ENCODE measurements around the gene PIH1D1. TPM values are rescaled to one million over a fixed set of nuclear protein-coding genes. Genes with fewer than 3 reads are reported as not detected.

The PIH1D1 gene
- 104 and 110 TPM in 2 replicates for total RNA-seq
- long read RNA-seq, transcript PIH1D1-201 (9 exons, 1,192 nt), result major isoform, 97 of 122 reads
- long read RNA-seq, partial matches to known transcripts, result 2 of 122 reads
- long read RNA-seq, other reads (novel, unspliced or antisense), result 18 of 122 reads

- peak within 1 kb of the TSS; percentile 93 for H3K4me3 Mint-ChIP-seq
- peak within 1 kb of the TSS; percentile 97 for H3K27ac Mint-ChIP-seq (ENCODE audit: unreplicated experiment)
- H3K27me3 Mint-ChIP-seq (ENCODE audit: low read depth), result peaks cover 5% of the 10 kb centered on the region
- H3K36me3 Mint-ChIP-seq (ENCODE audit: low read depth), result peaks cover 6% of the 10 kb centered on the region
- peak; percentile 90 for DNase-seq (ENCODE audit: low read depth, low spot score)
- H3K4me1 Mint-ChIP-seq, result peaks cover 32% of the 10 kb centered on the region
- H3K9me3 Mint-ChIP-seq, result no peaks in the 10 kb centered on the region
- peak; percentile 42 for TF ChIP-seq CTCF (conservative IDR thresholded peaks at IDR 0.05)
Observed at GRCh38 chr19:49451430-49452181, at the start of gene PIH1D1. TSS of gene PIH1D1 (minus strand) at chr19:49451814. CDS start at chr19:49451574, 240 bp downstream.

- Mint-ChIP-seq H3K36me3 (ENCODE audit: low read depth) (peaks cover 19% of the 10 kb centered on the region), H3K4me3 (peak overlapping the region; percentile 96), H3K27ac (ENCODE audit: unreplicated experiment) (no peak overlapping the region), H3K27me3 (ENCODE audit: low read depth) (peaks cover 14% of the 10 kb centered on the region), H3K4me1 (peaks cover 43% of the 10 kb centered on the region), H3K9me3 (no peaks in the 10 kb centered on the region)
- DNase-seq (ENCODE audit: low read depth, low spot score), result no peak
- TF ChIP-seq CTCF (conservative IDR thresholded peaks at IDR 0.05), result no peak
Observed at GRCh38 chr19:49499030-49499670, 47.5 kb upstream of the PIH1D1 start.

- Mint-ChIP-seq H3K9me3 (no peaks in the 10 kb centered on the region), H3K27ac (ENCODE audit: unreplicated experiment) (no peak overlapping the region), H3K36me3 (ENCODE audit: low read depth) (peaks cover 19% of the 10 kb centered on the region)
Observed at GRCh38 chr19:49498475-49498874, 46.9 kb upstream of the PIH1D1 start.

GRCh38 chr19:49497789-49498103 is 46.1 kb upstream of the PIH1D1 start:
- Mint-ChIP-seq H3K27ac (ENCODE audit: unreplicated experiment) (no peak overlapping the region), H3K36me3 (ENCODE audit: low read depth) (peaks cover 23% of the 10 kb centered on the region), H3K4me3 (peak overlapping the region; percentile 96), H3K4me1 (peaks cover 39% of the 10 kb centered on the region), H3K27me3 (ENCODE audit: low read depth) (peaks cover 18% of the 10 kb centered on the region), H3K9me3 (no peaks in the 10 kb centered on the region)
- DNase-seq (ENCODE audit: low read depth, low spot score), result no peak
- no peak for TF ChIP-seq CTCF (conservative IDR thresholded peaks at IDR 0.05)

More at GRCh38 chr19:49498475-49498874, 46.9 kb upstream of the PIH1D1 start:
- peaks cover 42% of the 10 kb centered on the region for H3K4me1 Mint-ChIP-seq
- no peak for DNase-seq (ENCODE audit: low read depth, low spot score)
- H3K27me3 Mint-ChIP-seq (ENCODE audit: low read depth), result peaks cover 14% of the 10 kb centered on the region
- peak overlapping the region; percentile 96 for H3K4me3 Mint-ChIP-seq
- no peak for TF ChIP-seq CTCF (conservative IDR thresholded peaks at IDR 0.05)

GRCh38 chr19:49497047-49497788 is 45.6 kb upstream of the PIH1D1 start:
- no peak for DNase-seq (ENCODE audit: low read depth, low spot score)
- Mint-ChIP-seq H3K36me3 (ENCODE audit: low read depth) (peaks cover 28% of the 10 kb centered on the region), H3K4me1 (peaks cover 44% of the 10 kb centered on the region), H3K27ac (ENCODE audit: unreplicated experiment) (peak overlapping the region; percentile 98), H3K9me3 (no peaks in the 10 kb centered on the region), H3K4me3 (peak overlapping the region; percentile 96), H3K27me3 (ENCODE audit: low read depth) (peaks cover 19% of the 10 kb centered on the region)
- TF ChIP-seq CTCF (conservative IDR thresholded peaks at IDR 0.05), result no peak
